Astrocyte of the cerebellum (primary cell): ENCODE measurements around the gene CAMTA1.

Experiments used
- DNase-seq: peaks from one replicate; pipeline ENCODE4 v3.0.0-alpha.2; 2011; ENCODE audit warnings: low read depth
- H3K4me3 ChIP-seq: 2 replicates; pipeline ENCODE4 v1.5.1; 2011; ENCODE audit warnings: mild to moderate bottlenecking, low read depth, low read length, moderate library complexity
- CTCF ChIP-seq: IDR thresholded peaks from 2 replicates; pipeline ENCODE4 v1.5.1; 2012; ENCODE audit warnings: low read length, low read depth, moderate library complexity, mild to moderate bottlenecking; ENCODE audit errors: missing control alignments
- in situ Hi-C: cut with HindIII; loops from 2 replicates; pipeline ENCODE4 v1.10.0; 2017; ENCODE audit warnings: low sequenced_read_pairs

The CAMTA1 gene

GRCh38 chr1:6888268-6888667 is 103.0 kb downstream of the CAMTA1 start:
- TF ChIP-seq CTCF = peak; percentile 9
- in situ Hi-C loops = no loop called here
- no peak for DNase-seq
- H3K4me3 ChIP-seq = no peak overlapping the region

GRCh38 chr1:6888870-6889269 is 103.6 kb downstream of the CAMTA1 start:
- no peak for TF ChIP-seq CTCF
- in situ Hi-C loops = no loop called here
- DNase-seq = no peak
- no peak overlapping the region for H3K4me3 ChIP-seq

- in situ Hi-C loops = no loop called here
- H3K4me3 ChIP-seq = no peak overlapping the region
- DNase-seq = peak; percentile 43
- peak; percentile 87 for TF ChIP-seq CTCF
Observed at GRCh38 chr1:6889875-6890480, 104.7 kb downstream of the CAMTA1 start.

- H3K4me3 ChIP-seq = no peak overlapping the region
- in situ Hi-C loops = no loop called here
- TF ChIP-seq CTCF = no peak
- no peak for DNase-seq
Observed at GRCh38 chr1:6890686-6891085, 105.4 kb downstream of the CAMTA1 start.

GRCh38 chr1:6891781-6892579 is 106.7 kb downstream of the CAMTA1 start:
- in situ Hi-C loops = no loop called here
- H3K4me3 ChIP-seq = no peak overlapping the region
- DNase-seq = no peak

GRCh38 chr1:6893388-6893787 is 108.1 kb downstream of the CAMTA1 start:
- no peak for DNase-seq
- H3K4me3 ChIP-seq = no peak overlapping the region
- in situ Hi-C loops = no loop called here
- no peak for TF ChIP-seq CTCF

More at GRCh38 chr1:6891781-6892579, 106.7 kb downstream of the CAMTA1 start:
- no peak for TF ChIP-seq CTCF
